ENCODE measurements around the gene TRPC4. TPM values are rescaled to one million over a fixed set of nuclear protein-coding genes. Genes with fewer than 3 reads are reported as not detected.
"Not testable (repeated sequence)": the region's sequence is repeated elsewhere in the genome, so short reads cannot be mapped to it uniquely, and the experiment has no call there.

Gene TRPC4
- total RNA-seq, 2 experiments from 2014 or later: not detected

DNA sequence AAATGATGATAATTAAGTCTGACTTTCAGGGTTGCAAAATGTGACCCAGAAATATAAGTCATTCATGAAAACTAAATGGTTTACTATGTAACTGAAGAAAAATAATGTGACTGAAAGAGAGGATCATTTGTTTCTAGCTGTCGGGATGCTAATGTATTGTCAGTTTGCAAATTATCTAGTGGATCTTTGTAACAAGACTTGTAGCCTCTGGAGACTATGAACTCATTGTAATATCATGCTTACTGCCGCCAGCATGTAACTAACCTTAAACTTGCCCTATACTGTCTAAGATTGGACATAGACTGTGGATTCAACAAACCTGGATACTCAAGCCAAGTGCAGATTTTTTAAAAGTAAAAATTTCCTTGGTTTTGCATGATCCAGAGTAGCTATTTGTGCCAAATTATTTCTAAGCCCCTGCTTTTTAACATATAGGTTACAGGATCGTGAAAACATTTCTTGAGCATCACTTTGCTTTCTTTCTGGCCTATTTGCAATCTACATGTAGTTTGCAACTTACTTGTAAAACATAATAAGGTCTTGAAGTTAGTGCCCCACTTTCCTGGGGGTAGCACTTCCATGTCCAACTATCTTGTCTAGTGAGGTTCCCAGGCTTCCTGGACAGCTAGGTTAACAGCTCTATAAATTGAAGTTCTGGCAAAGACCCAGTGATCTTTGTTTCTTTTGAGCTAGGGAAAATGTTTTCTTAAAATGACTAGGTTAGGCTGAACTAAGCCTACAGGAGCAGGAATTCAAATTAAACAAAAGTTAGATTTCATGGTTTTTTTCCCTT is 267.7 kb downstream of the TRPC4 start:
- CTCF ChIA-PET: no interaction called here
- H3K27me3 Mint-ChIP-seq: no peaks in the 10 kb centered on the region
- no peak overlapping the region for H3K4me3 Mint-ChIP-seq
- no peaks in the 10 kb centered on the region for H3K36me3 Mint-ChIP-seq
- POLR2A ChIA-PET: no interaction called here
- no peak overlapping the region for H3K27ac Mint-ChIP-seq
- intact Hi-C loops (cut with micrococcal nuclease): loop anchor here (10.0 kb wide), 1 partner anchor 527 kb away; no protein-coding TSS in a partner anchor
- no peaks in the 10 kb centered on the region for H3K4me1 Mint-ChIP-seq (ENCODE audit: low read depth)
- H3K9me3 Mint-ChIP-seq: no peaks in the 10 kb centered on the region
- no peak for DNase-seq

DNA sequence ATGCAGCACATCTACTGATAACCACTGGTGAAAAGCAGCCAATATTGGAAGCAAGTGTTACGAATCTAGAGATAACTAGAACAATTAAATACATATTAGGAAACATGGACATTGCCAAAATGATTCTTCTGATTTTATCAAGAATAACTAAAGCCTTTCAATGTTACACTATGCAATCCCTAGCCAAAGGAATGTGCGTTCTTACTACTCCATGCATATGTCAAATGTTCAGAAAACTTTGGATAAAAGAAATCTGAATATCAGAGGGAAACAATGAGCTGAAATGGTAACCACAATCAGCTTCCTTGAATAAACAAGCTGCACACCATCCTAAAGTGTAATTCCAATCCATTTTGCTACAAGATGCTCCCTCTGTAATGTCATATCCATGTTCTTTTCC is 270.1 kb downstream of the TRPC4 start:
- no peak for DNase-seq
- no peaks in the 10 kb centered on the region for H3K9me3 Mint-ChIP-seq
- no peak overlapping the region for H3K4me3 Mint-ChIP-seq
- H3K27me3 Mint-ChIP-seq: no peaks in the 10 kb centered on the region
- ChIA-PET POLR2A (no interaction called here), CTCF (no interaction called here)
- no peaks in the 10 kb centered on the region for H3K36me3 Mint-ChIP-seq
- intact Hi-C loops (cut with micrococcal nuclease): no loop called here
- H3K4me1 Mint-ChIP-seq (ENCODE audit: low read depth): no peaks in the 10 kb centered on the region
- no peak overlapping the region for H3K27ac Mint-ChIP-seq

DNA sequence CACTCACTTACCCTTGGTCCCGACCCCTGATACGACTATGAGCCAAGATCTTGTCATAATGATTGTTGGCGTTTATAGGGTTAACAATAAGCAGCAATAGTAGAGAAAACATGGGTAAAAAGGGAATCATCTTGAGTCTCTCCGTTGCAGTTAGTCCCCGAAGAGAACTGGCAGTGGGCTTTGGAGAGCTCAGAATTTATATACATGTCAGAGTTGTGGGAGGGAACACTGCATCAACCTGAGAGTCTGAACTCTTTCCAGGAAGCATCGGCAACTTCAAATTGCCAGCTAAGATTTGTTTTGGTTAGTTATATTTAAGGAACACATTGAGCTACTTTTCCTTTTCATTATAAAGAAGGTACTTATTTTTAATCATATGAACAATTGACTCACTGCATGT is 271.0 kb downstream of the TRPC4 start, which contains the start of gene POSTN:
Gene POSTN, minus strand, starts transcription at position 172 of the 400 bp plus-strand sequence. Its CDS starts 42 bp downstream, at position 130.
- POLR2A ChIA-PET: no interaction called here
- no peak for DNase-seq
- no peaks in the 10 kb centered on the region for H3K4me1 Mint-ChIP-seq (ENCODE audit: low read depth)

DNA sequence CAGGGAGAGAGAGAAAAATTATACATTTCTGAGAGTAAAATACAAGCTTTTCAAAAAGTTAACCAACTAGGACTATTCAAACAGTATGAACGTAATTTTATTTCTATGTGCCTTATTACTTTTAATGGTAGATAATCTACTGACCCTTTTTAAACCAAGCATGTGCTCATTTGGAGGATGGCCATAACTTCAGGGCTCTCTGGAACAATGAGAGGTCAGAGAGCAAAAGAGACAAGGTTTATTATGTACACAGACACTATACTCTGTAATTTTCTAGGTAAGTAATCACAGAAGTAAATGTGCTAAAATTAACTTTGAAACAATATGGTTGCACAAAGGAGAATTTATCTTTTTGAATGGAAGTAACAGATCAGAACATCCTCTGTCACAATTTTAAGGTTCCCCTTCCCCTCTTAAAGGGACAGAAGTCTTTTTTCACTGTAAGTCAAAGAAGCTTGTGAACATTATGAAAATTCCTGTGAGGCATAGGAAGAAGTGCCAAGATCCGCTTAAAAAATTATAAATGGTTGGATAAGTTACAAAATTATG is 272.0 kb downstream of the TRPC4 start:
- no peak overlapping the region for H3K4me3 Mint-ChIP-seq
- H3K36me3 Mint-ChIP-seq: no peaks in the 10 kb centered on the region
- no peaks in the 10 kb centered on the region for H3K27me3 Mint-ChIP-seq
- no peak overlapping the region for H3K27ac Mint-ChIP-seq
- ChIA-PET CTCF (no interaction called here), POLR2A (no interaction called here)
- H3K4me1 Mint-ChIP-seq (ENCODE audit: low read depth): no peaks in the 10 kb centered on the region
- intact Hi-C loops (cut with micrococcal nuclease): no loop called here
- DNase-seq: no peak
- no peaks in the 10 kb centered on the region for H3K9me3 Mint-ChIP-seq

More for the DNA sequence above, 271.0 kb downstream of the TRPC4 start, which contains the start of gene POSTN:
- Mint-ChIP-seq H3K9me3 (no peaks in the 10 kb centered on the region), H3K27me3 (no peaks in the 10 kb centered on the region), H3K36me3 (no peaks in the 10 kb centered on the region), H3K27ac (no peak within 1 kb of the TSS), H3K4me3 (no peak within 1 kb of the TSS)
- CTCF ChIA-PET: no interaction called here
- intact Hi-C loops (cut with micrococcal nuclease): no loop called here

DNA sequence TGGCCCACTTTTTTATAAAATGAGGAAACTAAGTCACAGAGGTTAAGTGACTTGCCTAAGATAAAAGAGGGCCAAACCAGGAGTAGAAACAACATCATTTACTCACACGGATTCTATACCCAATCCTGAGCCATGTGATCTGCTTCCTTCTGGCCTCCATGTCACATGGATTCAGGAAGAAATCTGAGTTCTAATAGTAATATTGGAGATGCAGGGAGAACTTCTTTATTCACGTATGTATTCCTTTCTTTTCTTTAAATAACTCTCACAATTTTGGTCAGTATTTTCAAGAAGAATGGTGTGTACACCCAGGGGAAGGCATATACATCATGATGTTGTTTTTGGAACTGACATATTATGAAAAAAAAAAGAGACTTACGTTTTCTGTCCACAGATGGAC is 272.8 kb downstream of the TRPC4 start:
- CTCF ChIA-PET: no interaction called here
- Mint-ChIP-seq H3K9me3 (no peaks in the 10 kb centered on the region), H3K27me3 (no peaks in the 10 kb centered on the region), H3K4me1 (ENCODE audit: low read depth) (no peaks in the 10 kb centered on the region), H3K36me3 (no peaks in the 10 kb centered on the region), H3K4me3 (no peak overlapping the region), H3K27ac (no peak overlapping the region)
- POLR2A ChIA-PET: no interaction called here
- intact Hi-C loops (cut with micrococcal nuclease): no loop called here
- no peak for DNase-seq

DNA sequence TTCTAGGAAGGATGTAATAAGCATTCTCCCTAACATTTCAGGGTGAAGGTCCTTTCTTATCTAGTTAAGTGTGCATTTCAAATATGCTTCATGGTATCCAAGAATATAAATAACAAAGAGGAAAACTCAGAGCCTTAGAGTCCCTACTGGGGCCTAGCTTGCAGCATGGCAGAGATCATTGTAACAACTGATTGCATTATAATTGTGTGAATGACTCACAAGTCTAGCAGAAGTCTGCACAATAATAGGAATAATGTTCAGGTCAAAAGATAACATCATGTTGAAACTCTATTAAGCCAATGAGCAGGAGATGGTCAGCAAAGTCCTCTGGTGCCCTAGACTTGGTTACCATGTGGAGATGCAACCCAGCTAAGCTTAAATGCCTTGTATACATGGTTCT is 274.4 kb downstream of the TRPC4 start:
- intact Hi-C loops (cut with micrococcal nuclease): no loop called here
- ChIA-PET POLR2A (interaction anchor here (0.7 kb wide), 1 partner anchor 91 kb away, joined by 3 read pairs; no protein-coding TSS in a partner anchor), CTCF (no interaction called here)
- H3K4me3 Mint-ChIP-seq: no peak overlapping the region
- H3K27ac Mint-ChIP-seq: no peak overlapping the region
- H3K9me3 Mint-ChIP-seq: no peaks in the 10 kb centered on the region
- H3K36me3 Mint-ChIP-seq: no peaks in the 10 kb centered on the region
- no peak for DNase-seq
- no peaks in the 10 kb centered on the region for H3K4me1 Mint-ChIP-seq (ENCODE audit: low read depth)
- H3K27me3 Mint-ChIP-seq: no peaks in the 10 kb centered on the region

DNA sequence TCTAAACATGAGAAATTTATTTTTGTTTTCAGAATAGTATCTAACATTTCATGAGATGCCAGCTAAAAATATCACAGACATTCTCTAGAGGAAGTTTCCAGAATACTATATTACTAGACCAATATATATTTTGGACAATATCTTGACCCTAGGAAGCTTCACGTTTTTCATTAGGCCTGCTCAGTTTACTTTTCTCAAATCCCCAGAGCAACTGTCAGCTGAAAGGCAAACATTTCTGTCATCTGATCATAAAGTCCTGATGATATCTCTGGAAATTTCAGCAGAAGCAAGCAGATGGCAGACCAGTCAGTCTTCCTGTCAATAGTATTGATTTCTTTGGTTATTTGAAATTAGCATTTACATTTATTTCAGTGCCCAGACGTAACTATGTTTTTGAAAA is 275.0 kb downstream of the TRPC4 start:
- intact Hi-C loops (cut with micrococcal nuclease): no loop called here
- Mint-ChIP-seq H3K9me3 (no peaks in the 10 kb centered on the region), H3K4me3 (no peak overlapping the region), H3K27ac (no peak overlapping the region), H3K4me1 (ENCODE audit: low read depth) (no peaks in the 10 kb centered on the region), H3K36me3 (no peaks in the 10 kb centered on the region), H3K27me3 (no peaks in the 10 kb centered on the region)
- CTCF ChIA-PET: no interaction called here
- POLR2A ChIA-PET: no interaction called here
- DNase-seq: no peak

DNA sequence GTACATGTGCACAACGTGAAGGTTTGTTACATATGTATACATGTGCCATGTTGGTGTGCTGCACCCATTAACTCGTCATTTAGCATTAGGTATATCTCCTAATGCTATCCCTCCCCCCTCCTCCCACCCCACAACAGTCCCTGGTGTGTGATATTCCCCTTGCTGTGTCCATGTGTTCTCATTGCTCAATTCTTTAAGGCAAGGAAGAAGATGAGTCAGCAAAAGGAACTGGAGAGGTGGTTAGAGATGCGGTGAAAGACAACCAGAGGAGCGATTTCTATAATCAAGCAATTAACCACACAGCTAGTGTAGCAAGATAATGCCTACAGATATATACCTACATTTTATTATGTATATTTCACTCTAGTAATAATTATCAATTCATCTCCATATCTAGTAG is 280.2 kb downstream of the TRPC4 start:
- DNase-seq; H3K4me3 Mint-ChIP-seq; H3K27me3 Mint-ChIP-seq; POLR2A ChIA-PET; CTCF ChIA-PET; H3K4me1 Mint-ChIP-seq (ENCODE audit: low read depth); H3K27ac Mint-ChIP-seq; intact Hi-C loops (cut with micrococcal nuclease); H3K9me3 Mint-ChIP-seq; H3K36me3 Mint-ChIP-seq: not testable (repeated sequence)

DNA sequence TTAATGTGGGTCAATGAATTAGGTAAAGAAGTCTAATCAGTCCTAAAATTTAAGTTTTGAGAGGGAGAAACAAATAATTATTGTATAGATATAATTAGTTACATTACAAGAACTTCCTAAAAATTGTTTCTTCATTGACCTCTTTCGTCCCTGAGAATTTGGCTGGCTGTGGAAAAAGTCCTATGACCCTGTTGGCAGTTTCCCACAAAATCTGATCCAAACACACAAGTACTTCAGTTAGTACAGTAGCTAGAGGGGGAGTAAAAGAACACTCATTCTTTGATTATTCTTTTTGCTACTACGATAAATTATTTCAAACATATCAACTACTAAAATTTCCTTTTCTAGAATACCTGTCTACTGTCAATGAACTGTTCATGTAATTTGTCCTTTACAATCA is 282.3 kb downstream of the TRPC4 start:
- H3K9me3 Mint-ChIP-seq: peaks cover 5% of the 10 kb centered on the region
- CTCF ChIA-PET: no interaction called here

More for the DNA sequence above, 282.3 kb downstream of the TRPC4 start:
- no peak for DNase-seq
- Mint-ChIP-seq H3K36me3 (no peaks in the 10 kb centered on the region), H3K4me3 (no peak overlapping the region), H3K27me3 (no peaks in the 10 kb centered on the region), H3K4me1 (ENCODE audit: low read depth) (no peaks in the 10 kb centered on the region), H3K27ac (no peak overlapping the region)
- intact Hi-C loops (cut with micrococcal nuclease): no loop called here
- POLR2A ChIA-PET: no interaction called here

All from activated CD4-positive, alpha-beta memory T cell treated with anti-CD3 and anti-CD28 coated beads for 36 hours (primary cell).